Mesodermal cell (in vitro differentiated cells): Measurements from ENCODE around the gene TDRD5.

Experiments used
- H3K27ac ChIP-seq: 2 replicates; pipeline ENCODE4 v1.7.0; 2013; ENCODE audit warnings: mild to moderate bottlenecking, low read depth, low read length, moderate library complexity; ENCODE audit not compliant: severe bottlenecking
- H3K36me3 ChIP-seq: 2 replicates; pipeline ENCODE4 v1.7.1; 2013; ENCODE audit warnings: mild to moderate bottlenecking, low read length, moderate library complexity; ENCODE audit not compliant: control insufficient read depth, insufficient read depth
- H3K4me1 ChIP-seq: one replicate; pipeline ENCODE4 v1.7.1; 2013; ENCODE audit warnings: mild to moderate bottlenecking, low read length; ENCODE audit not compliant: insufficient read depth, control insufficient read depth, poor library complexity, severe bottlenecking
- H3K4me3 ChIP-seq: 2 replicates; pipeline ENCODE4 v1.7.0; 2013; ENCODE audit warnings: low read length, control low read depth, mild to moderate bottlenecking; ENCODE audit not compliant: insufficient read depth, poor library complexity, severe bottlenecking; ENCODE audit errors: extremely low read depth
- H3K9me3 ChIP-seq: 2 replicates; pipeline ENCODE4 v1.7.1; 2013; ENCODE audit warnings: mild to moderate bottlenecking, low read length, moderate library complexity; ENCODE audit not compliant: control insufficient read depth
- WGBS, 2 experiments: methylation state at CpG; one replicate each; pipeline ENCODE4 v1.1.5; 2013; ENCODE audit warnings: missing lambda C conversion rate in 2 of 2; ENCODE audit not compliant: insufficient coverage in 2 of 2; 5-methylcytosine and 5-hydroxymethylcytosine counted together

The TDRD5 gene

GRCh38 chr1:179576509-179576908 is 15.1 kb upstream of the TDRD5 start:
- H3K36me3 ChIP-seq = no peaks in the 10 kb centered on the region
- no peak overlapping the region for H3K27ac ChIP-seq
- no peaks in the 10 kb centered on the region for H3K9me3 ChIP-seq
- no peaks in the 10 kb centered on the region for H3K4me1 ChIP-seq
- H3K4me3 ChIP-seq = no peak overlapping the region
- 53 to 66% methylated on average over 3 of the region's 5 CpGs for WGBS, 2 experiments

- WGBS, 2 experiments = 92% methylated on average over 2 of the region's 5 CpGs; no CpG with 5 or more reads in 1 of the 2 experiments
- no peak overlapping the region for H3K27ac ChIP-seq
- no peaks in the 10 kb centered on the region for H3K36me3 ChIP-seq
- no peak overlapping the region for H3K4me3 ChIP-seq
- H3K4me1 ChIP-seq = no peaks in the 10 kb centered on the region
- H3K9me3 ChIP-seq = no peaks in the 10 kb centered on the region
These were observed 7.8 kb upstream of the TDRD5 start for GRCh38 chr1:179583771-179584320.

GRCh38 chr1:179586107-179586823 is 5.4 kb upstream of the TDRD5 start:
- peak overlapping the region; percentile 26 for H3K4me3 ChIP-seq
- no peak overlapping the region for H3K27ac ChIP-seq
- H3K36me3 ChIP-seq = no peaks in the 10 kb centered on the region
- no peaks in the 10 kb centered on the region for H3K4me1 ChIP-seq
- H3K9me3 ChIP-seq = no peaks in the 10 kb centered on the region
- 13 to 18% methylated on average over 40 to 45 of the region's 60 CpGs for WGBS, 2 experiments

- H3K4me3 ChIP-seq = no peak overlapping the region
- no peaks in the 10 kb centered on the region for H3K36me3 ChIP-seq
- no peak overlapping the region for H3K27ac ChIP-seq
- 83 to 89% methylated on average over 3 to 4 of the region's 6 CpGs for WGBS, 2 experiments
- H3K4me1 ChIP-seq = no peaks in the 10 kb centered on the region
- H3K9me3 ChIP-seq = no peaks in the 10 kb centered on the region
These were observed 4.3 kb upstream of the TDRD5 start for GRCh38 chr1:179587336-179587735.

- no peaks in the 10 kb centered on the region for H3K9me3 ChIP-seq
- H3K4me3 ChIP-seq = no peak overlapping the region
- H3K4me1 ChIP-seq = no peaks in the 10 kb centered on the region
- 92% methylated on average over 16 to 18 of the region's 18 CpGs for WGBS, 2 experiments
- H3K36me3 ChIP-seq = no peaks in the 10 kb centered on the region
- H3K27ac ChIP-seq = no peak overlapping the region
These were observed 3.1 kb upstream of the TDRD5 start for GRCh38 chr1:179588425-179589024.

GRCh38 chr1:179589509-179589908 is 2.1 kb upstream of the TDRD5 start:
- Histone ChIP-seq H3K27ac (no peak overlapping the region), H3K4me3 (no peak overlapping the region), H3K36me3 (no peaks in the 10 kb centered on the region), H3K4me1 (no peaks in the 10 kb centered on the region), H3K9me3 (no peaks in the 10 kb centered on the region)
- WGBS, 2 experiments = 100% methylated on average over 2 to 4 of the region's 4 CpGs

GRCh38 chr1:179590671-179591070 is 961 bp upstream of the TDRD5 start:
- Histone ChIP-seq H3K4me3 (no peak overlapping the region), H3K4me1 (no peaks in the 10 kb centered on the region), H3K9me3 (no peaks in the 10 kb centered on the region), H3K36me3 (no peaks in the 10 kb centered on the region), H3K27ac (no peak overlapping the region)
- 85 to 89% methylated on average over 7 of the region's 11 CpGs for WGBS, 2 experiments

GRCh38 chr1:179591253-179591591 is 410 bp upstream of the TDRD5 start:
- Histone ChIP-seq H3K4me1 (no peaks in the 10 kb centered on the region), H3K4me3 (no peak overlapping the region), H3K9me3 (no peaks in the 10 kb centered on the region), H3K27ac (no peak overlapping the region), H3K36me3 (no peaks in the 10 kb centered on the region)
- WGBS, 2 experiments = 86 to 100% methylated on average over 1 to 7 of the region's 7 CpGs

GRCh38 chr1:179598631-179599030 is 7.0 kb downstream of the TDRD5 start:
- Histone ChIP-seq H3K4me3 (no peak overlapping the region), H3K4me1 (no peaks in the 10 kb centered on the region), H3K27ac (no peak overlapping the region), H3K36me3 (no peaks in the 10 kb centered on the region), H3K9me3 (no peaks in the 10 kb centered on the region)
- no CpG with 5 or more reads among the region's 1 CpG for WGBS, 2 experiments

GRCh38 chr1:179599623-179600249 is 8.1 kb downstream of the TDRD5 start:
- H3K36me3 ChIP-seq = no peaks in the 10 kb centered on the region
- H3K4me1 ChIP-seq = no peaks in the 10 kb centered on the region
- H3K4me3 ChIP-seq = no peak overlapping the region
- H3K27ac ChIP-seq = no peak overlapping the region
- H3K9me3 ChIP-seq = no peaks in the 10 kb centered on the region

- Histone ChIP-seq H3K9me3 (no peaks in the 10 kb centered on the region), H3K36me3 (no peaks in the 10 kb centered on the region), H3K27ac (no peak overlapping the region), H3K4me3 (no peak overlapping the region), H3K4me1 (no peaks in the 10 kb centered on the region)
- 71 to 82% methylated on average over 1 of the region's 1 CpG for WGBS, 2 experiments
These were observed 9.5 kb downstream of the TDRD5 start for GRCh38 chr1:179601093-179601492.
